Loucy (cell line): ENCODE data around the gene GPC5.

Source experiments
- H2AFZ ChIP-seq: fragments of 200-600 bp; sonication (generic); 2 replicates; pipeline ENCODE4 v1.6.0; 2016; ENCODE audit warnings: antibody characterized with exemption, mild to moderate bottlenecking, low read length, moderate library complexity
- H3F3A ChIP-seq: fragments of 200-600 bp; 2 replicates; pipeline ENCODE4 v1.6.0; 2016; ENCODE audit warnings: antibody characterized with exemption, low read depth, mild to moderate bottlenecking
- H3K27me3 ChIP-seq: fragments of 200-600 bp; sonication (generic); 2 replicates; pipeline ENCODE4 v1.6.1; 2014; ENCODE audit warnings: low read length, mild to moderate bottlenecking; ENCODE audit not compliant: insufficient read depth, poor library complexity, severe bottlenecking
- H3K36me3 ChIP-seq: fragments of 200-600 bp; sonication (generic); 2 replicates; pipeline ENCODE4 v1.6.1; 2016; ENCODE audit warnings: low read length; ENCODE audit not compliant: insufficient read depth
- H3K4me1 ChIP-seq: fragments of 200-600 bp; sonication (generic); 2 replicates; pipeline ENCODE4 v1.5.1; 2014; ENCODE audit warnings: low read length, mild to moderate bottlenecking; ENCODE audit not compliant: insufficient read depth, poor library complexity, severe bottlenecking
- H3K4me2 ChIP-seq: fragments of 200-600 bp; sonication (generic); 2 replicates; pipeline ENCODE4 v1.6.0; 2014; ENCODE audit warnings: antibody characterized with exemption, low read length, low read depth, mild to moderate bottlenecking; ENCODE audit not compliant: poor library complexity, severe bottlenecking
- H3K4me3 ChIP-seq: fragments of 200-600 bp; sonication (generic); 2 replicates; pipeline ENCODE4 v1.5.1; 2014; ENCODE audit warnings: low read length, mild to moderate bottlenecking, mixed read lengths; ENCODE audit not compliant: poor library complexity, severe bottlenecking
- H3K79me2 ChIP-seq: fragments of 200-600 bp; sonication (generic); 2 replicates; pipeline ENCODE4 v1.6.1; 2014; ENCODE audit warnings: low read length; ENCODE audit not compliant: insufficient read depth
- H3K9ac ChIP-seq: fragments of 200-600 bp; sonication (generic); 2 replicates; pipeline ENCODE4 v1.6.0; 2014; ENCODE audit warnings: mild to moderate bottlenecking, low read depth, low read length, moderate library complexity; ENCODE audit not compliant: poor library complexity, severe bottlenecking
- H3K9me2 ChIP-seq: fragments of 200-600 bp; sonication (generic); replicated peaks from 2 replicates; pipeline ENCODE4 v1.6.1; 2016; ENCODE audit warnings: low read depth, low read length, mixed read lengths
- H3K9me3 ChIP-seq: fragments of 200-600 bp; sonication (generic); 2 replicates; pipeline ENCODE4 v1.6.1; 2014; ENCODE audit warnings: mild to moderate bottlenecking, antibody characterized with exemption, low read length, low read depth; ENCODE audit not compliant: insufficient read depth
- H4K20me1 ChIP-seq: fragments of 200-600 bp; sonication (generic); 2 replicates; pipeline ENCODE4 v1.6.0; 2014; ENCODE audit warnings: antibody characterized with exemption, low read length, mild to moderate bottlenecking; ENCODE audit not compliant: insufficient read depth, poor library complexity, severe bottlenecking
- EZH2phosphoT487 ChIP-seq: fragments of 200-600 bp; IDR thresholded peaks from 2 replicates; pipeline ENCODE4 v1.6.1; 2018; ENCODE audit warnings: antibody characterized with exemption, mild to moderate bottlenecking, moderate library complexity, borderline replicate concordance
- TF ChIP-seq, protein P1 (sequence below): fragments of 200-600 bp; sonication (generic); conservative IDR thresholded peaks from 2 replicates; pipeline ENCODE4 v1.5.1; 2014; ENCODE audit warnings: mild to moderate bottlenecking, antibody characterized with exemption, low read length

GPC5 gene

DNA sequence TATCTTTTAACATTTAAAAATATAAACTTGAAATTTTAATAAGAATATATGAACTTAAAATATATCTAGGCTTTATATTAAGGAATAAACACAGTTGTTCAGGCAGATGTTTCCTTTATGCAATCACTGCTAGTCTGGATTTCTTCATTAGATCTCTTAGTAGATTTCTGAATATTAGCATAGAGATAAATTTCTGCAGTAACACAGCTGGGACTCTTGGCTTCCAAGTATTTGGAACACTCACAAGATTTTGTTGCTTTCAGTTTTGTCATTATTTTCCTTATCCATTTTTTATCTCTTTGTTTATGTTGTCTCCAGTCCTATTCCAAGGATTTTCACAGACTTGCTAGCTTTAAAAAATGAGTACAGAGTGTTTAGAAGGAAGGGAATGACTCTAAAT, 857.1 kb downstream of the GPC5 start:
- no peak overlapping the region for H2AFZ ChIP-seq
- no peak overlapping the region for H3K9ac ChIP-seq
- no peak overlapping the region for H3K4me3 ChIP-seq
- H3K79me2 ChIP-seq, result no peaks in the 10 kb centered on the region
- no peak overlapping the region for H3K4me2 ChIP-seq
- no peaks in the 10 kb centered on the region for H3K36me3 ChIP-seq
- no peaks in the 10 kb centered on the region for H3F3A ChIP-seq
- H3K27me3 ChIP-seq, result no peaks in the 10 kb centered on the region
- H4K20me1 ChIP-seq, result no peaks in the 10 kb centered on the region
- no peaks in the 10 kb centered on the region for H3K4me1 ChIP-seq
- no peaks in the 10 kb centered on the region for H3K9me3 ChIP-seq
- H3K9me2 ChIP-seq, result no peaks in the 10 kb centered on the region
- TF ChIP-seq EZH2phosphoT487, result no peak
- TF ChIP-seq, protein P1, sequence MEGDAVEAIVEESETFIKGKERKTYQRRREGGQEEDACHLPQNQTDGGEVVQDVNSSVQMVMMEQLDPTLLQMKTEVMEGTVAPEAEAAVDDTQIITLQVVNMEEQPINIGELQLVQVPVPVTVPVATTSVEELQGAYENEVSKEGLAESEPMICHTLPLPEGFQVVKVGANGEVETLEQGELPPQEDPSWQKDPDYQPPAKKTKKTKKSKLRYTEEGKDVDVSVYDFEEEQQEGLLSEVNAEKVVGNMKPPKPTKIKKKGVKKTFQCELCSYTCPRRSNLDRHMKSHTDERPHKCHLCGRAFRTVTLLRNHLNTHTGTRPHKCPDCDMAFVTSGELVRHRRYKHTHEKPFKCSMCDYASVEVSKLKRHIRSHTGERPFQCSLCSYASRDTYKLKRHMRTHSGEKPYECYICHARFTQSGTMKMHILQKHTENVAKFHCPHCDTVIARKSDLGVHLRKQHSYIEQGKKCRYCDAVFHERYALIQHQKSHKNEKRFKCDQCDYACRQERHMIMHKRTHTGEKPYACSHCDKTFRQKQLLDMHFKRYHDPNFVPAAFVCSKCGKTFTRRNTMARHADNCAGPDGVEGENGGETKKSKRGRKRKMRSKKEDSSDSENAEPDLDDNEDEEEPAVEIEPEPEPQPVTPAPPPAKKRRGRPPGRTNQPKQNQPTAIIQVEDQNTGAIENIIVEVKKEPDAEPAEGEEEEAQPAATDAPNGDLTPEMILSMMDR, result no peak

DNA sequence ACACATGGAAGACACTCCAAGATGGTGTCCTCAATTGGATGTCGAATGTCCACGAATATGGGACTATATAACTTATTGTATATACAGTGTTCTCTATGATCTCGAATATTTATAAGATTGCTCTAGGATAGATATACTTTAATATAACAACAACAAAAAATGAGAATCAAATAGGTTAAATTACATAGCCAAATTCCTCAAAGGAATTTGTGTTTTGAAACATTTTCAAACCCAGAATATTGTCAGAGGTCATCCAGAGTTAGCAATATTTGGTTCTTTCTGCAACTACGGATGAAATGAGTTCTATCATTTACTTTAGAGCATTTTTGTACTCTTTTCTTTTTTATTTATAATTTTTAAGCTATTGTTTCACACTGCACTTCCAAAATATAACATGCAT, 857.8 kb downstream of the GPC5 start:
- no peak for TF ChIP-seq EZH2phosphoT487
- TF ChIP-seq, protein P1, result no peak
- H4K20me1 ChIP-seq, result no peaks in the 10 kb centered on the region
- no peaks in the 10 kb centered on the region for H3F3A ChIP-seq
- no peaks in the 10 kb centered on the region for H3K27me3 ChIP-seq
- H3K4me1 ChIP-seq, result no peaks in the 10 kb centered on the region
- H3K79me2 ChIP-seq, result no peaks in the 10 kb centered on the region
- H3K36me3 ChIP-seq, result no peaks in the 10 kb centered on the region
- H3K9ac ChIP-seq, result no peak overlapping the region
- H3K9me3 ChIP-seq, result no peaks in the 10 kb centered on the region
- no peak overlapping the region for H3K4me3 ChIP-seq
- H2AFZ ChIP-seq, result no peak overlapping the region
- no peaks in the 10 kb centered on the region for H3K9me2 ChIP-seq
- H3K4me2 ChIP-seq, result no peak overlapping the region

DNA sequence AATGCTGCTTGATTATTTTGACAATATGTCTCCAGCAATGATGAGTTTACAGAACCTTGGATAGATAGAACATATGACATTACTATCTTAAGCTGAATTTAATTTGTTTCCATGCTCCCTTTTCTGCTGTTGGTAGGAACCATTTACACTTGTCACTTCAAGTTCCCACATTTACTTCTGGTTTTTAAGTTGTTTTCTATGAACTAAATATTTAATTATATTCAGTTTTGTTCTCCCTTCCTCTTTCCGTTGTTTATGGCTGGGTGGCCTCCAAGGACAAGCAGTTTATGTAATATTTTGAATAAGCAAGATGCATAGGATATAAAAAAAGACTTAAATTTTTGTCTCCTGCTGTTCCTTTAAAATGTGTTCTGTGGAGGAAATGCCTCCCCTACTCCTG, 860.6 kb downstream of the GPC5 start:
- H4K20me1 ChIP-seq, result no peaks in the 10 kb centered on the region

More for the DNA sequence above, 860.6 kb downstream of the GPC5 start:
- no peaks in the 10 kb centered on the region for H3K9me2 ChIP-seq
- H3K79me2 ChIP-seq, result no peaks in the 10 kb centered on the region
- no peak overlapping the region for H3K9ac ChIP-seq
- H3K9me3 ChIP-seq, result no peaks in the 10 kb centered on the region
- H3F3A ChIP-seq, result no peaks in the 10 kb centered on the region
- no peak overlapping the region for H3K4me2 ChIP-seq
- H2AFZ ChIP-seq, result no peak overlapping the region
- no peak overlapping the region for H3K4me3 ChIP-seq
- no peaks in the 10 kb centered on the region for H3K36me3 ChIP-seq
- H3K4me1 ChIP-seq, result no peaks in the 10 kb centered on the region
- H3K27me3 ChIP-seq, result no peaks in the 10 kb centered on the region
- TF ChIP-seq, protein P1, result no peak
- no peak for TF ChIP-seq EZH2phosphoT487
